DLD1 (cell line): ENCODE measurements around the gene POLA1.

Source experiments
- in situ Hi-C: cut with HindIII; loops from 2 replicates; pipeline ENCODE4 v1.10.0; 2017; ENCODE audit warnings: low sequenced_read_pairs

POLA1 gene

DNA sequence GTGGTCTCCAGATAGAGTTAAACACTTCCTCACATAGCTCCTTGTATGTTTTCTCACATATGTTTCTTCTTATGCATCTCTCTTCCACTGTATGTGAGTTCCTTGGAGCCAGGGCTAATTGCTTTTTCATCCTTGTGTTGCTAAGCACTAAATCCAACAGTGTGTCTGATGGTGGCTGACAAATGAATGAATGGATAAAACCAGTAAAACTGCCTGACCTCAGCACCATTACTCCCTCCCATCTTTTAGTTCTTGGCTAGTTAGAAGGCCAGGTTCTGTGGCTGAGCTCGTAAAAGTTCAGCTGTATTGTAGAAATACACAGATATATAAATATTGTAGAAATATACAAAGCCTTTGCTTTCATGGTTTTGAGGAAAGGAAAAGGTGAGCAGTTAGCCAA is 271.7 kb downstream of the POLA1 start:
- in situ Hi-C loops: no loop called here

DNA sequence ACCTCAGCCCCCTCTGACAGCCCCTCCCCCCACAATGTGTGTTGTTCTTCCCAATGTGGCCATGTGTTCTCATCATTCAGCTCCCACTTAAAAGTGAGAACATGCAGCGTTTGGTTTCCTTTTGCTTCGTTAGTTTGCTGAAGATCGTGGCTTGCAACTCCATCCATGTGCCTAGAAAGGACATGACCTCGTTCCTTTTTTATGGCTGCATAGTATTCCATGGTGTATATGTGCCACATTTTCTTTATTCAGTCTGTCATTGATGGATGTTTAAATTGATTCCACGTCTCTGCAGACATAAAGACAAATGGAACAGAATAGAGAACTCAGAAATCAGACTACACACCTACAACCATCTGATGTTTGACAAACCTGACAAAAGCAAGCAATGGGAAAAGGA is 276.1 kb downstream of the POLA1 start:
- in situ Hi-C loops: no loop called here

DNA sequence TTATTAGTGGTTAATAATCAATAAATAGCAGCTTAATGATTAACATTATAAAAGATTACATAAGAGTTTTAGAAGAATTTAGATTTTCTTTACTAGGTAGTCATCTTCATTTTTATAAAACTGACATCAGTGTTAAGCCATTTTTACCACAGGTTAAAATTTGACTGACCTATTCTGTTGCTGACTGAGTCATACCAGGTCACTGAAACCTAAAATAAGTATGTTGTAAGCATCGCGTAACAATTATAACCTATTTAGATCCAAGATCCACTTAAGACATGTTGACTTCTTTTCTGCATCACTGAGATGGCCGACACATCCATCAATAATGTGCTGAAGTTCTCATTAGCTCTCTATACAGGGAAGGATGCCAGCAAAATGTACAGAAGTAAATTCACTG is 285.4 kb downstream of the POLA1 start:
- in situ Hi-C loops: no loop called here

DNA sequence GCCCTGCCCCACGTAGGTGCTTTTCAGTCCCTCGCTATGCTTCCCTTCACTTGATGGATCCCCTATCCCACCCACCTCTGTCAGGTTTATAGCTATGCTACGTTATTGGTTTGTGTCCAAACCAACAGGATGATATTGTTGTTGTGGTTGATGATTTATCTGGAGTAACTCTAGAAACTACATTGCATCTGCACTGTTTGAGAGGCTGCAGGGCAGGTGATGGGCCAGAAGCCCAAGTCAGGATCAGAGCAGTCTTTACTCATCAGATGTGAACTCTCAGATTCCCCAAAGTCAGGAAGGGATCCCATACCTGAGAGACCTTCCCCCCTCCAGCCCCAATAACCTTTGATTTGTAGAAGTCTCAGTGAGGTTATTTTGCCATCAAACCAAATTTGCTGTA is 287.3 kb downstream of the POLA1 start:
- in situ Hi-C loops: no loop called here

DNA sequence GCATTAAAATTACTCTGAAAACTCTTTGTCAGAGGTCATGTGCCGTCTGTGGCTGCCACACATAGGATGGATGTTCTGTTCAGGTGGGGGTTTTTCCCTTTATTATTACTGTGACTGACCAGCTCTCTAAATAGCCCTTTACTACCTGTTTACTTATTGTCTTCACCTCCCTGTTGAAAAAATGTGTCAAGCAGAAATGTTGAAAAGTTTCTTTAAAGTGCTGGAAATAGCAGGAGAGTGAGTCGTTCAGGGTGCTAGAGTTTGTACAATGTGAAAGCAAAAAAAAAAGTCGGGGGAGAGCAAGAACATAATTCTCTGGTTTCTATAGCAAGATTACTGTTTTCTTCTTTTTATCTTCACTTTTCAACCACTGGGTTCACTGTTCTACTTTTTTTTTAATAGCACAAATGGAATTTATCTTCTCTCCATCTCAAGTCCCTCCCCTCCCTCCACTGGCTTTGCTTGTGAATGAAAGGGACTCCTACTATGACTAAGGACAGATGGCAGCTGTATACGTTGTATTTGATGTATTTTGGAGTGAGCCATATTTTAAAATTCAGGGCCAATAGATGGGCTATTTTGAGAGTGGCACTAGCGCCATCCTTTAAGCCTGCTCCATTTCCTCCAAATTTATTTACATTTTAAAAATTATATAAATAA is 288.7 kb downstream of the POLA1 start:
- in situ Hi-C loops: no loop called here

DNA sequence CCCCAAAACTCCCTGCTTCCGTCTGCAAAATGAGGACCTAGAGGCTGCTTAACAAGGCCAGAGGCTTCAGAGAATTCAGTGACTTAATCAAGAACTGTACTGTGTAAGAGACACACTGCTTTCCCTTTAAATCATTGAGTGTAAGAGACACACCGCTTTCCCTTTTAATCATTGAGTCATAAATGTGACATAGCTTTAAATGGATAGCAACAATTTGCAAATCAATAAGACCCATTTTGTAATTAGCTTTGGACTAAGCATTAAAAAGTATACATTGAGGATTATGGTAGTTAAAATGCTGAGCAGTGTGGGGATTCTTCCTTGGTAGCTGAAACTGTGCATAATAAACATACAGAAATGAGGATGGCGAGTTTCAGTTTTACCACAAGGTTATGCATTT is 290.2 kb downstream of the POLA1 start:
- in situ Hi-C loops: no loop called here

DNA sequence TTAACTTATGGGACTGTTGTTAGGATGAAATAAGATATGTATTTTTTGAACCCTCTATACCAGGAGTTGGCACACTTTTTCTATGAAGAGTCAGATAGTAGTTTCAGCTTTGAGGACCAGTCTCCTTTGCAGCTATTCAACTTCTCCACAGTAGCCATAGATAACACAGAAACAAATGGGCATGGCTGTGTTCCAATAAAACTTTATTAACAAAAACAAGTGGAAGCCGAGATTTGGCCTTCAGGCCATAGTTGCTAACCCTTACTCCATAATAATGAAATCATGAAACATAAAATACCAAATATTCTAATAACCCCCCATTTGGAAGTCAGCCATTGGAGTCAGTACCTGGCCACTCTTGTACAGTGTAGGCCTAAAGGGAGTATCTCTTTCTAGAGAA is 291.4 kb downstream of the POLA1 start:
- in situ Hi-C loops: no loop called here

DNA sequence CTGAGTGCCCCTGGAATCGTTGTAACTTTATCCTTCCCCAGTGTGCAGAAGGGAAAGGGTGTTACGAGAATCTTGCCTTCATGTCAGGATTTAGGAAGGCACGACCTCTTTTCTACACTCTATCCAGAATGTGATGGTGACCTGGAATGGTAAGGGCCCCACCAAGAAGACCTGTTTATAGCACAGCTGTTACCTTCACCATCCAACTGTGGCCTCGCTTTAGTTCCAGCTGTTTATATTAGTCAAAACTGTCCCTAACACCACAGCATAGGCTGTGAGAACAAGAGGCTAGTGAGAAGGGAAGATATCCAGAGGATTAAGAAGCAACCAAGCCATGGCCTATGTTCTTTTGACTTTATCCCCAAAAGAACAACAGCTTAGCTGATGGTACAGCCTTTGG is 294.0 kb downstream of the POLA1 start:
- in situ Hi-C loops: no loop called here

DNA sequence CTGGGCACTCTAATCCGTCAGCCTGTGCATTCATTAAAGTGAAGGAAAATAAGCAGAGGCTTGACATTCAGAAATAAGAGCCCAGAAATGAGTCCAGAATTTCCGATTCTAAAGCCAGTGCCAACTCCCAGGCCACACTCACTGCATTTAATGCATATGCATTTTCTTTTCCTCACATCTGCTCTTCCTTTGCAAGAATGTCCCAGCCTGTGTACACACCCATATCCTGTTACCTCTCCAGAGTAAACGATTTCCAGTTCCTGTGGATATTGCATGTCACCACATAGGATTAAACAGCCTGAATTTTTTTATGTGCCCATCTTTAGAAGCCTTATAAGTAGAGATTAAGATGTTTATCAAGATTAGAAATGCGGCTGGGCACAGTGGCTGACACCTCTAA is 294.6 kb downstream of the POLA1 start:
- in situ Hi-C loops: no loop called here

DNA sequence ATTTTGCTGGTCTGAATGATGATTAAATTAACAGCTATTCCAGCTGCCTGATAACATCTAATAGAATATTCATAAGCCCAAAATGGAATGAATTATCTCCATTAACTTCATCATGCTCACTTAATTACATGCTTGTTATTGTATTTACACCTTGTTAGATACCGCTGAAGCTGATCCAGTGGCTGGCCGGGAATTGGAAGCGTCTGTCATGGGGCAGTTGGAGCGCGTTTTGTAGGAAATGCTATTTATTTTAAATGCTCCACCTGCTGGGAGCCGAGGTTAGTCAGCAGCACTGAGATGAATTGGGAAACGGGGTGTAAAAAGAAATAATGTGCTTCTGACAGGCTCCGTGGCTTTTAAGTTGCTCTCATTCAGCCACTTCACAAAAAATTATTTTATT is 296.8 kb downstream of the POLA1 start:
- in situ Hi-C loops: no loop called here

DNA sequence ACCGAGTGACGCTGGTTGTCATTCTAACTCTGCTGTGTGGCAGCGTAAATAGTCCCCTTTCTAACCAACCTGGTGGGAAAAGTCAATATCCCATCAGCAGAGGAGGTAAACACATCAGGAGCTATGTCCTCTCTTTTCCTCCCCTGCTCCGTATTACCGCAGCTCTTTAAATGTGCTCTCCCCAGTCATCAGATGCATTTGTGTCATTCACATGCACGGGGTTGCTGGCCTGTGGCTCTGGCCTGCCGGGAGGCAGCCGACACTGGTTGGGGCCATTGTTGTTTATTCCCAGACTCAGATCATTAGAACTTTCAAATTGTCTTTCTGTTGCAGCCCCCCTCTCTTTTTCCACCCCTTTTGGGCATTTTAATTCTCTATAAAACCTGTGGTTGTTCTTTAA is 300.2 kb downstream of the POLA1 start:
- in situ Hi-C loops: no loop called here

DNA sequence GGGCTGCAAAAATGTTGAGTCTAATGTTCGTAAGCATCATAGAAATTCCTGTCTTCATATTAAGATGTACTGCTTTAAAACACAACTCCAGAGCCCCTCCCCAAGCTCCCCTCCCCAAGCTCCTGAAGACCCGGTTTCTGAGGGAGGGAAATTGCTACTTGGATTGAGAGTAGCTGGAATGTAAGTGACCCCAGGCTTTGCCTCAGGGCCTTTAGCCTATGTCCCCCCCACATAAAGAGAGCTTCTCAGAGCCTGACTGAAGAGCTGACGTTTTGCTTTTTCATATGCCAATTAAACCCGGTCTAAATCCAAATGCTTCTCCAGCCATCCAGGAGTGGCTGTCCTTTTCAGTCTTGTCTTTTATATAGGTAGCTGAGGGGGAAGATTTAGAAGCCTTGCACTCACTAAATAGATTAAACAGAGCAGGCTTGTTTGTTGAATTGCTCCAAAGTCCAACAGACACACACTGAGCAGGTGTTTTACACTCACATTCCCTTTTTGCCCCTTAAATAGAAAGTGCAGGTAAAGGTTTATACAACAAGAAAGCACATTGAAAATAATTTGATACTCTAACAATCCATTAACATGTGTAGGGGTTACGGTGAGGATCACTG is 302.5 kb downstream of the POLA1 start:
- in situ Hi-C loops: no loop called here

DNA sequence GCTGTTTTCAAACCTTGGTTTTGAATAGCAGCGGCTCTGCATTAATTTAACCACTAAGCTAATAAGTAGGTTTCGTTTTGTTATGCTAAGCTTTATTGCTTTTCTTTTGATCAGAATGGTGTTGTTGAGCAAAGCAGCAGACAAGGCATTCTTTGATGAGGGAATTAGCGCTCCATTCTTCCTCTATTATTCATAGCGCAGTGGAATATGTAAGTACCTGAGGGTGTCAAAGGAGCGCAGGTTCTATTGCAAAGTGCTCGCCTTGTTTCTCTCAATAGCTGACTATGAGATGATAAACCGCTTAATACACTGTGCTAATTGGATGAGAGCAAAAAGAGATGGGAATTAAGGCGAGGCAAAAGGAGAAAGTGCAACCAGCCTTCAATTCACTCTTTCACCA is 305.8 kb downstream of the POLA1 start:
- in situ Hi-C loops: no loop called here

DNA sequence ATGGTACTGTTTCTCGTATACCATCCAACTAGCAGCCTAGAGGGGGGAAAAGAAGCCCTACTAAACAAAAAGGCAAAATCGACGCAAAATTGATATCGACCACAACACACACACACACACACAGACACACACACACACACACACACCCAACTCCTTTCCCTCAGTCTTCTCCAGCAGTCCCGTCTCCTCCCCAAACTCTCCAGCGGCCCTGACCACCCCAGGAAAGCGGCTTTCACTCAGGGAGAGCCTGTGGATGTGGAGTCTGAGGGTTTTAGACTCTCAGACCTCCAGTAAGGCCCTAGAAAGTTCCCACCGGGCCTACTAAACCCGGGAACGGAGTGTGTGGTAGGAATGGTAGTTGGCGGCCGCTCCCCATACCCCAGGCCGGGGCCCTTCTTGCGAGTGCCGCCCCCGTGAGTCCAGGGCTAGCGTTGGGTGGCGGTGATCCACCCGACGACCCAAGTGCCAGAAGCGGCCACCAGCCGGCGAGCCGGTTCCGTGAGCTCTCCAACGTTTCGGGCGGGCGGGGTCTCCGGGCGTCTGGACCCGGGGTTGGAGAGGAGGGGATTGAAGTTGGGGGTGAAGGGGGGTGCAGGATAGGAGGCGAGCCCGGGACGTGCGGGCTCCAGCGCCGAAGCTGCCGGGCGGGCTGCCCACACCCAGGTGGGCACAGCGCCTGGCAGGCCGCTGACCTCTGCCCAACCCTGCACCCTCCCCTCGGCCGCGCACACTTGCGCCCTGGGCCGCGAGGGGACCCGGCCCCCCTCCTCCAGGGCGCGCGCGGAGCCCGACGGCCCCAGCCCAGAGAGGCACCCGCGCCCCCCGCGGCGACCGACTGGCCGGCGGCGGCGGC is 308.3 kb downstream of the POLA1 start:
- in situ Hi-C loops: no loop called here

DNA sequence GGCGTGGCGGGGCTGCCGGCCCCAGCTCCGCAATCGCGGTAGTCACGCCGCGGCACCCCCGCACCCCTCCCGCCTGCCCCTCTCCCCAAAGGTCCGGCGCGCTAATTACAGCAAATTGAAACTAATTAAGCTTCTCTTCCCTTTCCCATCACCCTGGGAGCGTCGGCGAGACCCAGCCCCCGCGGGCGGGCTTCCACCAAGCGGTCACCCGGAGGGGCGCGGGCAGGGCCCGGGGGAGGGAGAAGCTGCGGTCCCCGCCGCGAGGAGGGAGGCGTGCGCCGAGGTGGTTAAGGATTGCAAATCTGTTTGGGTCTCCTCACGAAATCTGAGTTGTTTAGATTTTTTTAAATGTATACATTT is 308.9 kb downstream of the POLA1 start:
- in situ Hi-C loops: no loop called here

DNA sequence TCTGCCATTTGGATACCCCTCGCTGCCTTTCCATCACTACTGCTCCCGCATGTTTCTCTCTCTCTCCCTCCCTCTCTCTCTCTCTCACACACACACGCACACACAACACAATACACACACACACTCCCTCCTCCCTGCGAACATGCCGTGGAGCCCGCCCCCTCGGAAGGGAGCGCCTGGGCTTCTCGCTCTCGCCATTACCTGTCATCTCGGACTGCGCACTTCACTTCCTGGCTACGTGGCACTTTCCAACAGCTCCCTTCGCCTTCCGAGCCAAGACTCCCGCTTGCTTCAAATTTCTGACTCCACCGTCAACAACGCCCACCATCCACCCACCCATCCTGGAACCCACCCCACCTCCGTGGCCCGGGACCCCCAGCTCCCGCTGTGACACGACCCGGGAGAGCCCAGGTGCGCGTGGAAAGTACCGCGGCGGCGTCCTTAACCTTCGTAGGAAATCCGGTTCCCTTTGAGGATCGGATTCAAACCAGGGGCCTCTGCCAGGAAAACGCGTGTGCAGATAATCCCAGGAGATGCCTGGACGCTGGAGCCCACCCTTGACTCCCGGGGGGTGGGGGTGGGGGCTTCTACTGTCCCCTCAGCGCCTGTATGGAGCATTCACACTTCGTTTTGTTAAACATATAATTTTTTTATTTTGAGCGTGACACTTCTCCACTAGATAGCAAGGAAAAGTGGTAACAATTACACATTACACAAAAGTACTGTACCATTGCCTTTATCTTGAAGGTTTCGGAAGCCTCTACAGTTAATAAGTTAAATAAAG is 309.5 kb downstream of the POLA1 start:
- in situ Hi-C loops: no loop called here

DNA sequence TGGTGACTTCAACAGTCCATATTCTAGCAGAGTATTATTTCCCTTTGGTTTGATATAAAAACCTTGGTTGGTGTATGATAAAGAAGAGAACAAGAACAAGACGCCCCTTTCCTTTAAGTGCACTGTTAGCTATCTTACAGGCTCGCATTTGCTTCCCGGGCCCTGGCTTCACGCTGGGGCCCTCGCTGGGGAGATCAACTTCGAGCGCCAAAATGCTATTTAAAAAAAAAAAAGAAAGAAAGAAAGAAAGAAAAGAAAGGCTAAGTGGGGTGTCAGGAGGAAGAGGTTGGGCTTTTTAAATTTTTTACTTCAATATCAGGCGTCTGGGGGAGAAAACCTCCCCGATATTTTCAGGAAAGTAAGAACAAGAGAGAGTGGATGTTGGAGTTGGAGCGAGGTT is 310.3 kb downstream of the POLA1 start:
- in situ Hi-C loops: no loop called here

DNA sequence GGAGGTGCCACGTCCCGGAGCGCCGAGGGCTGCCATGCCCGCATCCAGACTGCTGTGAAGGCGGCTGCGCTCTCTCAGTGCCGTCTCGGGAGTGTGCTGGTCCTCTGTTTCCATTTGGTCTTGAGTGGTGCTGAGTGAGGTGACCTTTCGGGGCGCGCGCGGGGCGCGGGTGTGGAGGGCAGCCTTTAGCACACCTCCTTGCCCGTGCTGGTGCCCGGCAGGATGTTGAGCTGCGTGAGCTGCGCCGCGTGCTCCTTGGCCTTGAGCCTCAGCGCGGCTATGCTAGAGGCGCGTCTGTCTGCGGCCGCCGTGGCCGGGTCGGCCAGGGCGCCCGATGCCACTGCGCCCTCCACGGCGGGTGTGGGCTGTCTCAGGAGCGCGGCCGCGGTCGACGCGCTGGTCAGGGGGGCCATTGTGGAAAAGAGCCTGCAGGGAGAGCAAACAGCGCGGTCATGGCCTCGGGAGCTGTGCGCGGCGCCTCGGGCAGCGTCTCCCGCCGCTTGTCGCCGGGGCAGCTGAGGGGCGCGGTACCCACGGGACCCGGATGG is 310.8 kb downstream of the POLA1 start:
- in situ Hi-C loops: no loop called here

DNA sequence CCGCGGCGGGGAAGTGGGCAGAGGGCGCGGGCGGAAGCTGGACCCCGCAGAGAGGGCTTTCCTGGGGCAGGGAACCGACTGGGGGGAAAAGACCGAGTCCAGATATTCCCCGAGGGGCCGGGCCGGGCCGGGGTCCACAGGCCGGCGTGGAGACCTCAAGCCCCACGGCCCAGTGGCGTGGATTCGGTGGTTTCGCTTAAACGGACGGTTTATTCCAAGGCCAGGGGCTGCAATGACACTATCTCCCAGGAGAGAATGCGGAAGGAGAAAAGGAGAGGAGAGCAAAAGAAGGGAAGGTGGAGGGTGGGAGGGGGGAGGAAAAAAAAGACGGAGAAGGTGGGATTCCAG is 311.3 kb downstream of the POLA1 start:
- in situ Hi-C loops: no loop called here

DNA sequence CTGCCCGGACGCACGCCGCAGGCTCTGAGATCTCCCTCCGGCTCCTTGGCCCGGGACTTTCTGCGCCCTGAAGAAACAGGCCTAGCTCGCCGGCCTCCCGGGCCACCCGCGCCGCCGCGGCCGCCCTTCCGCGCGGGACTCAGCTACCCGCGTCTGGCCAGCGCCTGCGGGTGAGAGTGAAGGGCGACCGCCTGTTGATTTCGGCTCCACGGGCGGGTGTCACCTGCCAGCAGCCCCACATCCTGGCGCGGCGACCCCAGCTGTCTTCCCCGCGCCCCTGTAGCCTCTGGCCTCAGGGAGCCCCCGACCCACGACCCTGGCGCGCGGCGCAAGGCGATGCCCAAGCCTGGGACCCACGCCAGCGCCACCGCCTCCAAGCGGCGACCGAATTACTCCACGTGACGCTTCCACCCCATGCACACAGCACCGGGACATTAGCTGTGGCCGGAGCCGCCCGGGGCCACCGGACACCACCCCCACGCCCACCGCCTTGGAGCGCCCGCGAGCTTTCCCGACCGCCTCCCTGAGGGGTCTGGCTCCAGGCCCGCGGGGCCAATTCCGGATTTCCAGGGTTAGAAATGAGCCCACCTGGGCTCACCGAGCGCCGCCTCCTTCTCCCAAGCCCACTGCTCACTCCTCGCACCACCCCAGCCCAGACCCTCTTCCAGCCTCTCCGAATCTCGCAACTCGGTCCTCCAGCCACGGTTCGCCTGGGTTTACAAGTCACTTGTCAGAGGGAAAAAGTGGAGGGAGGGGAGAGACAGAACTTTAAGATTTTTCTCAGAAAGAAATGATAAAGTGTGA is 311.9 kb downstream of the POLA1 start:
- in situ Hi-C loops: no loop called here
